Mesothelial cell of epicardium (in vitro differentiated cells): ENCODE measurements around the gene RAB7A. TPM values are rescaled to one million over a fixed set of nuclear protein-coding genes. Genes with fewer than 3 reads are reported as not detected.
"Not testable (repeated sequence)": the region's sequence is repeated elsewhere in the genome, so short reads cannot be mapped to it uniquely, and the experiment has no call there.

Experiments
- DNase-seq, 2 experiments: peaks; one replicate each; pipeline ENCODE4 v3.0.0; 2021; ENCODE audit warnings: low spot score in 2 of 2; ENCODE audit not compliant: unreplicated experiment in 2 of 2
- H3K27ac Mint-ChIP-seq: 2 replicates; pipeline ENCODE4 v1.8.0; 2021; ENCODE audit warnings: mixed read lengths
- H3K27me3 Mint-ChIP-seq: 2 replicates; pipeline ENCODE4 v1.8.0; 2021; ENCODE audit warnings: low read depth, mixed read lengths
- H3K36me3 Mint-ChIP-seq: 2 replicates; pipeline ENCODE4 v1.8.0; 2021; ENCODE audit warnings: mixed read lengths
- H3K4me1 Mint-ChIP-seq: 2 replicates; pipeline ENCODE4 v1.8.0; 2021; ENCODE audit warnings: mixed read lengths
- H3K4me3 Mint-ChIP-seq: 2 replicates; pipeline ENCODE4 v1.8.0; 2021; ENCODE audit warnings: mild to moderate bottlenecking, moderate library complexity, mixed read lengths
- H3K9me3 Mint-ChIP-seq: 2 replicates; pipeline ENCODE4 v1.8.0; 2021; ENCODE audit warnings: mixed read lengths
- CTCF ChIP-seq: fragments of 200-600 bp; sonication (generic); IDR thresholded peaks from one replicate; pipeline ENCODE4 v1.5.0; 2021; ENCODE audit warnings: antibody characterized with exemption; ENCODE audit not compliant: unreplicated experiment
- total RNA-seq: library from RNA; stranded (reverse); gene quantifications from 3 replicates; pipeline ENCODE4 v1.2.1, GENCODE V29; 2021

The RAB7A gene
- total RNA-seq, 1 donor from 2014 or later = 133 TPM

- no peak for DNase-seq
- H3K4me1 Mint-ChIP-seq = peaks cover 2% of the 10 kb centered on the region
- peaks cover 17% of the 10 kb centered on the region for H3K36me3 Mint-ChIP-seq
- H3K9me3 Mint-ChIP-seq = peaks cover 11% of the 10 kb centered on the region
- H3K27ac Mint-ChIP-seq = no peak overlapping the region
- no peak for TF ChIP-seq CTCF
- H3K4me3 Mint-ChIP-seq = no peak overlapping the region
- H3K27me3 Mint-ChIP-seq = no peaks in the 10 kb centered on the region
These were observed 44.4 kb downstream of the RAB7A start for GRCh38 chr3:128770387-128770786.

DNA sequence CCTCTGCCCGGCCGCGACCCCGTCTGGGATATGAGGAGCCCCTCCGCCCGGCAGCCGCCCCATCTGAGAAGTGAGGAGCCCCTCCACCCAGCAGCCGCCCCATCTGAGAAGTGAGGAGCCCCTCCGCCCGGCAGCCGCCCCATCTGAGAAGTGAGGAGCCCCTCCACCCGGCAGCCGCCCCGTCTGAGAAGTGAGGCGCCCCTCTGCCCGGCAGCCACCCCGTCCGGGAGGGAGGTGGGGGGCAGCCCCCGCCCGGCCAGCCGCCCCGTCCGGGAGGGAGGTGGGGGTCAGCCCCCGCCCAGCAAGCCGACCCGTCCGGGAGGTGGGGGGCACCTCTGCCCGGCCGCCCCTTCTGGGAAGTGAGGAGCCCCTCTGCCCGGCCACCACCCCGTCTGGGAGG, 47.2 kb downstream of the RAB7A start:
- H3K27me3 Mint-ChIP-seq, H3K4me3 Mint-ChIP-seq, H3K4me1 Mint-ChIP-seq, DNase-seq, H3K27ac Mint-ChIP-seq: not testable (repeated sequence)
- peaks cover 11% of the 10 kb centered on the region for H3K9me3 Mint-ChIP-seq
- peaks cover 21% of the 10 kb centered on the region for H3K36me3 Mint-ChIP-seq

DNA sequence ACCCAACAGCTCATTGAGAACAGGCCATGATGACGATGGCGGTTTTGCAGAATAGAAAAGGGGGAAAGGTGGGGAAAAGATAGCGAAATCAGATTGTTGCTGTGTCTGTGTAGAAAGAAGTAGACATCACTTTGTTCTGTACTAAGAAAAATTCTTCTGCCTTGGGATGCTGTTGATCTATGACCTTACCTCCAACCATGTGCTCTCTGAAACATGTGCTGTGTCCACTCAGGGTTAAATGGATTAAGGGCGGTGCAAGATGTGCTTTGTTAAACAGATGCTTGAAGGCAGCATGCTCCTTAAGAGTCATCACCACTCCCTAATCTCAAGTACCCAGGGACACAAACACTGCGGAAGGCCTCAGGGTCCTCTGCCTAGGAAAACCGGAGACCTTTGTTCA, 47.6 kb downstream of the RAB7A start:
- H3K27ac Mint-ChIP-seq, DNase-seq, H3K4me1 Mint-ChIP-seq, H3K4me3 Mint-ChIP-seq, H3K27me3 Mint-ChIP-seq: not testable (repeated sequence)
- Mint-ChIP-seq H3K9me3 (peaks cover 11% of the 10 kb centered on the region), H3K36me3 (peaks cover 21% of the 10 kb centered on the region)

- peaks cover 14% of the 10 kb centered on the region for H3K4me1 Mint-ChIP-seq
- H3K36me3 Mint-ChIP-seq = peaks cover 21% of the 10 kb centered on the region
- no peak overlapping the region for H3K27ac Mint-ChIP-seq
- DNase-seq = no peak
- TF ChIP-seq CTCF = no peak
- no peaks in the 10 kb centered on the region for H3K27me3 Mint-ChIP-seq
- peaks cover 11% of the 10 kb centered on the region for H3K9me3 Mint-ChIP-seq
- no peak overlapping the region for H3K4me3 Mint-ChIP-seq
These were observed 49.3 kb downstream of the RAB7A start for GRCh38 chr3:128775241-128775640.

DNA sequence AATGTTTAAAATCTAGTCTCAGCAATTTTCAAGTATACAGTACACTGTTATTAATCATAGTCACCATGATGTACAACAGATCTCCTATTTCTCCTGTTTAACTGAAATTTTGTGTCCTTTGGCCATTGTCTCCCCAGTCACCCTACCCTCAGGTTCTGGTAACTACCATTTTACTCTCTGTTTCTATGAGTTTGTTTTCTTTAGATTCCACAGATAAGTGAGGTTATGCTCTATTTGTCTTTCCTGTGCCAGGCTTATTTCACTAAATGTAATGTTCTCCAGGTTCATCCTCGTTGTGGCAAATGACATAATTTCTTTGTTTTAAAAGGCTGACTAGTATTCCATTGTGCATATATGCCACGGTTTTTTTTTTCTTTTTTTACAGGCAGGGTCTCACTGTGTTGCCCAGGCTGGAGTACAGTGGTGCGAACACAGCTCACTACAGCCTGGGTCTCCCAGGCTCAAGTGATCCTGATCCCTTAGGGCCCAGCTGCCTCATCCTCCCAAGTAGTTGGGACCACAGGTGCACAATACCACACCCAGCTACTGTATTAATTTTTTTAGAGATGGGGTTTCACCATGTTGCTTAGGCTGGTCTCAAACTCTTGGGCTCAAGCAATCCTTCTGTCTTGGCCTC, 50.0 kb downstream of the RAB7A start:
- Mint-ChIP-seq H3K36me3 (peaks cover 21% of the 10 kb centered on the region), H3K4me1 (peaks cover 17% of the 10 kb centered on the region), H3K27me3 (no peaks in the 10 kb centered on the region), H3K4me3 (no peak overlapping the region), H3K9me3 (peaks cover 11% of the 10 kb centered on the region), H3K27ac (peak overlapping the region; percentile 26)
- DNase-seq = no peak
- no peak for TF ChIP-seq CTCF

- Mint-ChIP-seq H3K36me3 (peaks cover 6% of the 10 kb centered on the region), H3K27me3 (no peaks in the 10 kb centered on the region), H3K9me3 (no peaks in the 10 kb centered on the region), H3K4me3 (no peak overlapping the region), H3K4me1 (peaks cover 43% of the 10 kb centered on the region), H3K27ac (peak overlapping the region; percentile 1)
- DNase-seq = no peak
- TF ChIP-seq CTCF = no peak
These were observed 54.3 kb downstream of the RAB7A start for GRCh38 chr3:128780101-128780837.
